Stimulated activated CD8-positive, alpha-beta memory T cell treated with anti-CD3 and anti-CD28 coated beads, Interleukin-4, amount 100 ng/mL, for 1 hour (primary cell): Measurements from ENCODE around the gene HEMGN.
"Not testable (repeated sequence)": the region's sequence is repeated elsewhere in the genome, so short reads cannot be mapped to it uniquely, and the experiment has no call there.

Experiments used
- DNase-seq, 2 donors: peaks; one replicate each; pipeline ENCODE4 v3.0.0-alpha.2; 2020; ENCODE audit warnings: low read depth in 2 of 2, low spot score in 1 of 2

Gene HEMGN

GRCh38 chr9:97938081-97938644, at the start of gene HEMGN:
HEMGN (minus strand) TSS chr9:97938172; CDS start chr9:97938136, 36 bp downstream.
- DNase-seq: peak in 1 of 2 donors; percentile 10

DNA sequence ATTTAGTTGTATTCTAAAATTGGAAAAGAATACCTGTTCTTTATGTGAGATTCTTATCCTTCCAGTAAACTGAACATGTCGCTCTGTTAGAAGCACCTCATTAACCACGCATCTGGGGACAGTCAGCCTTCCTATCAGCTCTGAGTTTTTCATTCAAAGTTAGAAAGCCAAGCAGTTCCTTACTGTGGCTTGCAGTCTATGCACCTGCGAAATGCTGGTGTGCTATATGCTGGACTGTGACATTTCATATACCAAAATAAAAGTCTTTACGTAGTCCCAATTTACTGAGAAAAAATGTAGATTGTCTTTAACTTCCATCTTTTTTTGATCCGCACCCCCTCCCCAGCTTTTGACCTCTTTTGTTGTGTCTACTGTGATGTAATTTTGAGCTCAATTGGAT, 49.5 kb upstream of the HEMGN start:
- no peak for DNase-seq

DNA sequence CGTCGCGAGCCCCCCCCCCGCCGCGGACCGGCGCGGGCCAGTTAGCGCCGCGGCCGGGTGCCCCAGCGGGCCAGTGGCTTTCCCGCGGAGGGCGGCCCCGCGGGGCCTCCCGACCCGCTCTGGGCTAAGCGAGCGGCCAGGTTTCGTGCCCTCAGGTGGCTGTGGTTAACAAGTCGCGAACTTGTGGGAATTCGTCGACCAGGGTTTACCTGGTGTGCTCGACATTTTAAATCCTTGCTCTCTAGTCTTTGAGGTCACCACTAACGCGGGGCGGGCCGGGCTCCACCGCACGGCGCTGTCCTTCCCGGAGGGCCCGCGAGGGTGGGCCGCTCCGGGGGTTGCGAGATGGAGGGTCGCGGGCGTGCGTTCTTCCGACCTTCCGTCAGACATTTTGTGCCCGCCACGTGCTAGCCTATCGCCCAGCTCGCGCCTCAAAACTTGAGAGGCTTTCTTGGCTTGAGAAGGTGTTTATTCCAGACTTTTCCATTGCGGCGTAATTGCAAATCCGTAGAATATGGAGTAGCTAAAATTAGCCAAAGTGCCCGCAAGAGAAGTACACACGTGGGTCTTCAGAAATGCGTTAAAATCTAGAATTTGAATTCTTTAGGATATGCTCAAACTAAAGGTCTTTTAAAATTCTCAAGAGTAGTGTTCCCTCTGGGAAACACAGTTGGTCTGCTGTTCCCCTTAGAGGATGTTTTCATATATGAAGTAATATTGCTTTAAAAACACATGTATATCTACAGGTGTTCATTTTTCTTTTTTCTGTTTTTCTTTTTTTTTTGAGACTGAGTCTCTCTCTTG, 47.3 kb upstream of the HEMGN start:
- DNase-seq: no peak

DNA sequence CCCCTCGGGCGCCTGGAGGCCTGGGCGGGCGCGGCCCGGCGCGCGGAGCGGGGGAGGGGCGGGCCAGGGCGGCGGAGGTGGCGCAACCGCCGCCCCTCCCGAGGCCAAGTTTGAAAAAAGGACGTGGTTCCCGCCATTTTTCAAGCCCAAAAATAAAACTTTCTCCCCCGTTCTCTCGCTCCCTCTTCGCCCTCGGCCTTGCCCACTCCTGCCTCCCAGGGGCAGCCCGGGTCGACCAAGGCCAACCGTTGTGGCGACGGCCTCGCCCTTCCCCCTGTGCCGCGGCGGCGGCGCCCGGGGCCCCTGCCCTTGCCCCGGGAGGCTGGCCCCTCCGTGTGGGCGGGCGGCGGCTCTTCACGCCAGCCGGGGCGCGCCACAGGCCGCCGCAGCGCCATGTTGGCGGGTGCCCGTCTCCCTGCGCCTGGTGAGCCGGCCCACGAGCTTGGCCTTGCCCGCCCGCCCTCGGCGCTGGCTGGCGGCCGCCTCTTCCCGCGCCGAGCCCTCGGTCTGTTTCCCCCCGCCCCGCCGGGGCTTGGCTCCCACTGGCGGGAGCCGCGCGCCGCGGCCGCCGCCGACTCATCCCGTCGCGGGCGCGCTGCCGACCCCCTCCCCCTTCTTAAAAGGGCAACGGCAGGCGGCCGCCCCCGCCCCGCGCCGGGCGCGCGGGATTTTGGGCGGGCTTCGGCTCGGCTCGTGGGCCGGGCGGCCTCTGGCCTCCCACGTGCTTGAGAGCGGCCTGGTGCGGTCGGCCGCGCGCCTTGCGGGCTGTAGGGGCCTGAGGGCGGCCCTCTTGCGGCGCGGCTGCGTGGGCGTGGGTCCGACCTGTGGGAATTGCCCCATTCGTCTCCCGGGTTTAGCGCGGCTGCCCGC, 46.5 kb upstream of the HEMGN start:
- peak; percentile 49 to 50 for DNase-seq

- DNase-seq: peak; percentile 29 to 32
These were observed 45.7 kb upstream of the HEMGN start for GRCh38 chr9:97983589-97984187.

GRCh38 chr9:97982683-97983588, 45.0 kb upstream of the HEMGN start, which contains the start of gene ANP32B:
ANP32B (plus strand) TSS chr9:97983341; CDS start chr9:97983556, 215 bp downstream.
- peak; percentile 86 to 90 for DNase-seq

DNA sequence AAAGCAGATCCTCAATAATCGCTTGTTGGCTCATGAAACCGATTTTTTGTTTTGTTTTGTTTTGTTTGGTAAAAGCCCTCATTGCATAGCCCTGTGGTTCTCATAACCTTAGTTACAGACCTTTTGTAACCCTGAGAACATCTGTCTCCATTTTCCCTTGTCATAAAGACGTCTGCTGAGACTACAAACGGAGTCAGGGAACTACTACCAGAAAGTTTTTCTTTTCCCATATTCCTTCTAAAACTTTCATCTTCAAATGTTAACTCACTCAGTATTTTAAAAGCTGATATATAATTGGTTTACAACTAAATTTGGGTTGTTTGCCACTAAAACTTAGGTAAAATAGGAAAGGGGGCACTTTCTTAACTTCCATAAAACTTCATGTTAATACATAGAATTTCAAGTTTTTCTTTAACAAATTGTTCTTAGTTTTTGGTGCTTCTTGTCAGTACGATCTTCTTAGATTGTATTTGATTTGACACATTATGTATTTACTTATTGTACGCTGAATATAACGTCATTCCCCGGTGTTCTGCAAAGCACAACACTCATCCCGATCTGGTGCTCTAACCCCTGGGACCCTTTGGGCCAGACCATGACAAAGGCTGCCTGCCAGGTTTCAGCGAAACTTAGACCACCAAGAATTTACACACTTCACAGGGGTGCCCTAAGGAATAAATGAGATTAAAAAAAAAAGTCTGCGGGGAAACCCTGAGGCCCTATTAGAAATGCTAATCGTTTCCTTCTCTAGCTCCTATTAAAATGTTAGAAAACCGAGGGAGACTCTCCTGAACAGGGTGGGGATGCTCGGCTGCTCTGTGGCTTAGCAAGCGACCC, 44.1 kb upstream of the HEMGN start:
- no peak for DNase-seq

DNA sequence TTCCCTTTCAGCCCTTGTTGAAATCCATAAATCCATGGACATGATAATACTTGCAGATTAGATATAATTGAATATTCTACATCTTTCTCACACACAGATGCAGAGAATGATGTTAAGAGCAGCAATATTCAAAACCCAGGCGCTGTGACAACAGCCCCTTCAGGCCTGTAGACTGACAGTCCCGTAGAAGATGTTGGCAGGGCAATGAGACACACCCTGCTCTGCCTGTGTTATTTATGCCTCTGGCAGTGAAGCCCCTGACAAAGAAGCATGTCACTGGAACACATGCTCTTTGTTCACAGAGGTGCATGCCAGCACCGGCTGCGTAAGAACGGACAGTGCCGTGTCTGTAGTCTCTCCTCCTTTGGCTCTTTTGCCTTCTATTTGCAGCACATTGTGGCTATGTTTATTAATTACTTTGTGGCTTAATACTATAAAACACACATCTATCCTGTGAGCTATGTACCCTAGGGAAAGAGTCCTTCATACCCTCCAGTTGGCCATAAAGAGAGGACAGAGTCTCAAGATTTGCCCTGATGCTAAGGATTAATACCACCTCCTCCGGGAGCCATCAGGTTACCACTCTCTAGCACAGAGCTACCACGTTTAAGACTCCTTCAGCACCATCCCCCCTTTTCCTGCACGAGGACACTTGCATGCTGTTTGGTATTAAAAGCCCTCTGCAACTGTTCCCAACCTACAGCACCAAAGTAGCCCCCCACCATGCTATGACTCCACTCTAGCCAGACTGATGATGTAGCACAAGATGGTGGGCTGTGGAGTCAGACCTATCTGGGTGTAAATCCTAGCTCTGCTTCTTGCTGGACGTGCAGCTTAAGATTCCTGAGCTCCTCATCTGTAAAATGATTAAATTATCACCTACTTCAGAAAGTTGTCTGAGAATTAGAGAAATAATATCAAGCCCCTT, 43.2 kb upstream of the HEMGN start:
- no peak for DNase-seq

DNA sequence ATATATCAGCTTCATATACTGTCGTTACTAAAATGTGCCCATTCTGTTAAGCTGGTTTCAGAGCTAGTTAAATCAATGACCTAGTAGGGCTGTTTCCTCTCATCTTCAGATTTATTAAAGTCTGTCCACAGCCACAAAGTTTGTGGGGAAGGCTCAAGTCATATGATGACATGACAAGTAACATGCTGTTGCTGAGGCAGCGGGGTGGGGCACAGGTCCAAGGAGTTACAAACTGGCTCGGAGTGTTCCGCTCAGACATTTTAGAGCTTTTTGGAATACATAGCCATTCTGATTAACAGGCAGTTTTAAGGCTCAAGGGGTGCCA, 42.5 kb upstream of the HEMGN start:
- no peak for DNase-seq

DNA sequence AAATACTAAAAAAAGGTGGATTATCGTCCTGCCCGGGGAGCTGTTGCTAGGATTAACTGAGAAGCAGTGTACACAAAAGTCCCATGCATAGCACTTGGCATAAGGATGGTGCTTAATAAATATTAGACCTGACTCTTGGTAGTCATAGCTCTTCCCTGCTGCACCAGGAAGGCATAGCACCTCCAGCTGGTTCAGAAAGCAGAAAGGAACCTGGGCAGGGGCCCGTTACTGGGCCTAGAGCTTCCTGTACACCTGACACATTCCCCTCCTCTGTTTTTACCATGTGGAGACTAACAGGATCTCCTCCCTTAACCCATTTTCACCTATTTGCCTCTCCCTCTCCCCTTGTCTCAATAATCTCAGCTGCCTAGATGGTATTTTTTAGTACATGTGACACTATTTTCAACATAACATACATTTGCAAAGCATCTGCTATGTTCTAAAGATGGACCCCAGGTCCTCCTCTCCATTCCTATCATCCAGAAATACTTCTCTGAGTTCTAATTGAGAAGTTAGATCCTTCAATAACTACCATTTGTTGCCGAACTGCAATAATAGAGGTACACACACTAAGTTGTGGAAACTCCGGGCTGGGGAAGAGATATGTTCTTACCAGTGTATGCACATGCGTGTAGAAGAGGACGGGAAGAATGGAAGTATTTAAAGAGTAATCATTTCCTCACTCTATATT, 42.0 kb upstream of the HEMGN start:
- DNase-seq: no peak

DNA sequence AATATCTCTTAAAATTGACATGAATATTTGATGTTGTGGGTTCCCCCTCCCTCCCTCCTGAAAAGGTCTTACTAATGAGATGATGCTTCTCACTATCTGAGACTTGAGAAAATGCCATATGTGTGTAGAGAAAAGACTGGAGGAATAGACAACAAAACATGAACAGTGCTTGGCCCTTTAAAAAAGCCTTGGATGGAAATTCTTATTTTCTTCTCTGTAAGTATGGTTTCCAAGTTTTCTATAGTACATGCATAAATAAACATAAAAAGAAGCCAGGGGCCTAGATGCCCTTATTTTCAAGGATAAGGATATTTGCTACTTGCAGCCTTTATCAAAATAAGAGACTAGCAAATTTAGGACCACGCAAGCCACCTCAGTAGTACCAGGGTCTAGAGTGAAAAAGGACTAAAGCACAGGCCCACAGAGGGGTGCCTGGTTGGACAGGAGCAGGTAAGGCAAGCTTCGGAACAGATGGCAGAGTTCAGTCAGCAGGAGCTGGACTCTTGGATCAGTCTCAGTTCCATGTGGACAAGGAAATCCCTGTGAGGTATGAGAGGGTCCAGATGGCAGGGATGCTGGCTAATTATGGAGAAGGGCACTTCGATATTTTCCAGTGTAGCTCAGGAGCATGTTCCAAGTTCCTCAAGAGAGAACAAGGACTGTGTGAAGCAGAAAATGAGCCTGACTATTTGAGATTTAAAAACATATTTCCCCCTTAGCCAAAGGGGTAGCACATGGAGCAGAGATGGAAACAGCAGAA, 40.6 kb upstream of the HEMGN start:
- DNase-seq: no peak

DNA sequence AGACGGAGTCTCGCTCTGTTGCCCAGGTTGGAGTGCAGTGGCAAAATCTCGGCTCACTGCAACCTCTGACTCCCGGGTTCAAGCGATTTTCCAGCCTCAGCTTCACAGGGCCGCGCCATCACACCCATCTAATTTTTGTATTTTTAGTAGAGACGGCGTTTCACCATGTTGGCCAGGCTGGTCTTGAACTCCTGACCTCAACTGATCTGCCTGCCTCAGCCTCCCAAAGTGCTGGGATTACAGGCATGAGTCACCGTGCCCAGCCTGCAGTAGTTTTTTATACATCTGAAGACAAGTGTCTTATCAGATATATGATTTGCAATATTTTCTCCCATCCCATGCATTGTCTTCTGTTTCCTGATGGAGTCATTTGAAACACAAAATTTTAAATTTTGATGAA, 38.7 kb upstream of the HEMGN start:
- DNase-seq: not testable (repeated sequence)

GRCh38 chr9:97975376-97975775, 37.4 kb upstream of the HEMGN start:
- DNase-seq: no peak

- no peak for DNase-seq
These were observed 34.8 kb upstream of the HEMGN start for GRCh38 chr9:97972753-97973152.

GRCh38 chr9:97970165-97970564, 32.2 kb upstream of the HEMGN start:
- no peak for DNase-seq

DNA sequence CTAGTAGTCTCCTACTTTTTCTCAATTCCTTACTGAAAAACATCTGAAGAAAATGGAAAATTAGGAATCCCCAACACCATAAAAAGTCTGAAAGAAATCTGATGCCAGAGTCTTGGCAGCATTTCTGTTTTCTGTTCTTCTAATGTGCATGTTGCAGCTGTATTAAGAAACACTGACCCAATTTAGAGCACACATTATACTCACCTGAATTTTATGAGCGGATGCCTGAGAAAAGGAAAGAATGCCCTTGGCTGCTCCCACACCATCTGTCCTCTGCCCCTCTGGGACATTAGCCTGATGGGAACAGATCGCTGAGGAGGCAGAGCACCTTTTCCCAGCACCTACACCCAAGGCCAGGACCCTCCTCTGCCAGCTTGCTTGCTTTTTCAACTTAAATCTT, 31.0 kb upstream of the HEMGN start:
- no peak for DNase-seq

- no peak for DNase-seq
These were observed 28.5 kb upstream of the HEMGN start for GRCh38 chr9:97966493-97966892.
